Measurements from ENCODE around the gene PARD3.
"Not testable (repeated sequence)": the region's sequence is repeated elsewhere in the genome, so short reads cannot be mapped to it uniquely, and the experiment has no call there.

Gene PARD3

GRCh38 chr10:34097682-34098081 is 717.4 kb downstream of the PARD3 start:
- no peak for DNase-seq (ENCODE audit: low spot score)

GRCh38 chr10:34094961-34095360 is 720.1 kb downstream of the PARD3 start:
- no peak for DNase-seq (ENCODE audit: low spot score)

- DNase-seq (ENCODE audit: low spot score) = no peak
These were observed 720.9 kb downstream of the PARD3 start for GRCh38 chr10:34094146-34094696.

GRCh38 chr10:34092891-34093290 is 722.2 kb downstream of the PARD3 start:
- no peak for DNase-seq (ENCODE audit: low spot score)

- no peak for DNase-seq (ENCODE audit: low spot score)
These were observed 723.4 kb downstream of the PARD3 start for GRCh38 chr10:34091635-34092195.

GRCh38 chr10:34089253-34089652 is 725.8 kb downstream of the PARD3 start:
- no peak for DNase-seq (ENCODE audit: low spot score)

- DNase-seq (ENCODE audit: low spot score) = no peak
These were observed 726.8 kb downstream of the PARD3 start for GRCh38 chr10:34088208-34088794.

- DNase-seq (ENCODE audit: low spot score) = no peak
These were observed 728.0 kb downstream of the PARD3 start for GRCh38 chr10:34087095-34087418.

GRCh38 chr10:34083567-34083966 is 731.5 kb downstream of the PARD3 start:
- no peak for DNase-seq (ENCODE audit: low spot score)

GRCh38 chr10:34081948-34082347 is 733.1 kb downstream of the PARD3 start:
- DNase-seq (ENCODE audit: low spot score) = no peak

GRCh38 chr10:34081347-34081743 is 733.8 kb downstream of the PARD3 start:
- DNase-seq (ENCODE audit: low spot score) = no peak

GRCh38 chr10:34080485-34081346 is 734.4 kb downstream of the PARD3 start:
- no peak for DNase-seq (ENCODE audit: low spot score)

- no peak for DNase-seq (ENCODE audit: low spot score)
These were observed 735.2 kb downstream of the PARD3 start for GRCh38 chr10:34079702-34080484.

- no peak for DNase-seq (ENCODE audit: low spot score)
These were observed 736.2 kb downstream of the PARD3 start for GRCh38 chr10:34078745-34079470.

GRCh38 chr10:34078017-34078744 is 736.9 kb downstream of the PARD3 start:
- DNase-seq (ENCODE audit: low spot score) = no peak

GRCh38 chr10:34076443-34076842 is 738.7 kb downstream of the PARD3 start:
- no peak for DNase-seq (ENCODE audit: low spot score)

GRCh38 chr10:34075254-34075926 is 739.7 kb downstream of the PARD3 start:
- DNase-seq (ENCODE audit: low spot score) = no peak

GRCh38 chr10:34074051-34074450 is 741.0 kb downstream of the PARD3 start:
- no peak for DNase-seq (ENCODE audit: low spot score)

GRCh38 chr10:34067741-34068140 is 747.4 kb downstream of the PARD3 start:
- not testable (repeated sequence) for DNase-seq (ENCODE audit: low spot score)

- DNase-seq (ENCODE audit: low spot score) = no peak
These were observed 751.5 kb downstream of the PARD3 start for GRCh38 chr10:34063592-34063991.

All from RKO (cell line).